Globus pallidus (tissue), 1 donor: ENCODE data around the gene TTC31.

Source experiments
- DNase-seq: peaks from one replicate; pipeline ENCODE4 v3.0.0-alpha.2; 2015; ENCODE audit warnings: low spot score

Gene TTC31

GRCh38 chr2:74488643-74489481 is 6.0 kb downstream of the TTC31 start:
- DNase-seq = no peak

- no peak for DNase-seq
These were observed 7.0 kb downstream of the TTC31 start for GRCh38 chr2:74489906-74490305.

- DNase-seq = no peak
These were observed 9.0 kb downstream of the TTC31 start for GRCh38 chr2:74491648-74492544.

- DNase-seq = no peak
These were observed 10.7 kb downstream of the TTC31 start for GRCh38 chr2:74493546-74493945.

GRCh38 chr2:74495440-74495839 is 12.6 kb downstream of the TTC31 start:
- DNase-seq = no peak

- DNase-seq = no peak
These were observed 14.3 kb downstream of the TTC31 start for GRCh38 chr2:74496997-74497776.

GRCh38 chr2:74497777-74498499 is 15.1 kb downstream of the TTC31 start:
- DNase-seq = no peak

- no peak for DNase-seq
These were observed 15.8 kb downstream of the TTC31 start for GRCh38 chr2:74498500-74499266.

- DNase-seq = no peak
These were observed 16.5 kb downstream of the TTC31 start, which contains the start of gene LBX2 for GRCh38 chr2:74499267-74499939. Gene LBX2, minus strand, starts transcription at chr2:74499603. Its CDS starts 66 bp downstream, at chr2:74499537.

GRCh38 chr2:74499940-74500577 is 17.2 kb downstream of the TTC31 start:
- no peak for DNase-seq

- DNase-seq = no peak
These were observed 17.7 kb downstream of the TTC31 start for GRCh38 chr2:74500578-74500946.

GRCh38 chr2:74501335-74502071 is 18.6 kb downstream of the TTC31 start:
- no peak for DNase-seq

- no peak for DNase-seq
These were observed 19.4 kb downstream of the TTC31 start for GRCh38 chr2:74502147-74502719.

- DNase-seq = no peak
These were observed 20.0 kb downstream of the TTC31 start for GRCh38 chr2:74502720-74503505.

GRCh38 chr2:74503506-74504475 is 20.9 kb downstream of the TTC31 start:
- no peak for DNase-seq

- DNase-seq = no peak
These were observed 21.7 kb downstream of the TTC31 start for GRCh38 chr2:74504591-74504990.
